C4-2B (cell line): ENCODE data around the gene OVOL1.

Experiments used
- H3K27ac ChIP-seq: fragments of 450-650 bp; 2 replicates; pipeline ENCODE4 v1.5.1; 2017
- CTCF ChIP-seq: fragments of 450-650 bp; conservative IDR thresholded peaks from 2 replicates; pipeline ENCODE4 v1.5.1; 2017; ENCODE audit warnings: mild to moderate bottlenecking
- ZFX ChIP-seq: fragments of 450-650 bp; IDR thresholded peaks from 2 replicates; pipeline ENCODE4 v1.6.1; 2017

Gene OVOL1

GRCh38 chr11:65790104-65790901 is 3.4 kb downstream of the OVOL1 start:
- no peak for TF ChIP-seq CTCF
- no peak for TF ChIP-seq ZFX
- H3K27ac ChIP-seq, result peak overlapping the region; percentile 37; the same call in 1 of the 2 replicates

GRCh38 chr11:65790902-65791650 is 4.2 kb downstream of the OVOL1 start:
- TF ChIP-seq ZFX, result no peak
- TF ChIP-seq CTCF, result no peak
- H3K27ac ChIP-seq, result peak overlapping the region; percentile 37

- peak overlapping the region; percentile 37 for H3K27ac ChIP-seq
Measured at GRCh38 chr11:65791719-65792213, 4.9 kb downstream of the OVOL1 start.

GRCh38 chr11:65792456-65792855 is 5.6 kb downstream of the OVOL1 start:
- peak overlapping the region; percentile 37; the same call in 1 of the 2 replicates for H3K27ac ChIP-seq
- TF ChIP-seq ZFX (no peak), CTCF (no peak)

More at GRCh38 chr11:65791719-65792213, 4.9 kb downstream of the OVOL1 start:
- TF ChIP-seq ZFX (no peak), CTCF (no peak)

GRCh38 chr11:65793144-65793581 is 6.3 kb downstream of the OVOL1 start:
- no peak for TF ChIP-seq ZFX
- TF ChIP-seq CTCF, result no peak
- H3K27ac ChIP-seq, result peak overlapping the region; percentile 37

GRCh38 chr11:65793625-65794400 is 7.0 kb downstream of the OVOL1 start:
- peak overlapping the region; percentile 37 for H3K27ac ChIP-seq
- TF ChIP-seq ZFX, result no peak
- TF ChIP-seq CTCF, result no peak
